Psoas muscle (tissue), 8 donors: Measurements from ENCODE around the gene MPST. TPM values are rescaled to one million over a fixed set of nuclear protein-coding genes. Genes with fewer than 3 reads are reported as not detected.

Experiments used
- ATAC-seq, 4 donors: fragments of 200-7000 bp; cut with Tn5 transposase; one replicate each; pipeline ENCODE4 v1.9.1; 2020; ENCODE audit warnings: moderate library complexity in 3 of 4, mild to moderate bottlenecking in 2 of 4
- DNase-seq, 2 donors: peaks; one replicate each; pipeline ENCODE4 v3.0.0-alpha.2; 2020
- H3K27ac ChIP-seq: fragments of 200-600 bp; one replicate; pipeline ENCODE4 v1.8.0; 2022
- H3K27me3 ChIP-seq, 3 donors: fragments of 200-600 bp in 1 of 3; one replicate each; pipeline versions ENCODE4 v1.6.1 to v1.8.0; 2013 to 2022; ENCODE audit warnings: low read length in 2 of 3, mild to moderate bottlenecking in 2 of 3, moderate library complexity in 1 of 3; ENCODE audit not compliant: insufficient read depth in 3 of 3
- H3K36me3 ChIP-seq, 2 donors: fragments of 200-600 bp in 1 of 2; one replicate each; pipeline versions ENCODE4 v1.6.1 to v1.8.0; 2013 to 2022; ENCODE audit warnings: low read depth in 1 of 2, mild to moderate bottlenecking in 1 of 2, moderate library complexity in 1 of 2; ENCODE audit not compliant: insufficient read depth in 1 of 2
- H3K4me1 ChIP-seq: fragments of 200-600 bp; one replicate; pipeline ENCODE4 v1.8.0; 2022
- H3K4me3 ChIP-seq: fragments of 200-600 bp; one replicate; pipeline ENCODE4 v1.8.0; 2022; ENCODE audit warnings: mild to moderate bottlenecking
- H3K9me3 ChIP-seq: fragments of 200-600 bp; one replicate; pipeline ENCODE4 v1.8.0; 2022
- WGBS, 3 donors: extraction: QIAGEN DNeasy Blood & Tissue Kit; methylation state at CpG; one replicate each; pipeline versions ENCODE4 v1.1.6 to v1.1.7; 2013; 5-methylcytosine and 5-hydroxymethylcytosine counted together
- intact Hi-C, 2 donors: fragments of 100-400 bp; cut with DNase I; formaldehyde crosslinking; loops; one replicate each; pipeline versions ENCODE4 v1.11.0 to v1.14.2; 2022
- polyA plus RNA-seq, 3 donors: library from polyadenylated mRNA; stranded (reverse); fragments of 200-250 nt; gene quantifications; one replicate each; pipeline ENCODE4 v1.2.3, GENCODE V29; 2013
- total RNA-seq, 4 donors: library from RNA; stranded (reverse); fragmentation: NEBNext Ultra II Directional in 2 of 4; extraction: Animal tissue kit (Norgen Biotek cat#: 25700) in 2 of 4; gene quantifications; one replicate each; pipeline versions ENCODE4 v1.2.1 to v1.2.4, GENCODE V29; 2021 to 2023
- TF ChIP-seq, protein P1 (sequence below): fragments of 200-600 bp; IDR thresholded peaks from one replicate; pipeline ENCODE4 v1.8.0; 2022; ENCODE audit warnings: antibody characterized with exemption
- donor health status: healthy with polysubstance abuse.
- donor health status: DM: no; HTN: no; CAD: no; lungs with moderate emphysema.
- donor health status: Bipolar disorder and iron deficiency.
- donor health status: healthy.
- donor health status: DM: yes; HTN: yes; CAD: no.
- donor health status: DM: no; HTN: no; CAD: no.
- donor health status: DM: no; HTN: no; CAD: no.
- donor health status: DM: yes; HTN: yes; CAD: no.

MPST gene
- total and polyA plus RNA-seq, 7 donors = 31.5 to 83.6 (median 42.2) TPM

GRCh38 chr22:37059876-37060449 lies 40.4 kb downstream of the MPST start:
- ATAC-seq (no peak), DNase-seq (no peak)
- no peaks in the 10 kb centered on the region for H3K9me3 ChIP-seq
- WGBS, 3 donors = 81 to 92% (median 82%) methylated on average over 9 of the region's 9 CpGs
- H3K27ac ChIP-seq = no peak overlapping the region
- no peaks in the 10 kb centered on the region for H3K36me3 ChIP-seq
- intact Hi-C loops = no loop called here
- H3K4me1 ChIP-seq = no peaks in the 10 kb centered on the region
- H3K4me3 ChIP-seq = no peak overlapping the region
- TF ChIP-seq, protein P1, sequence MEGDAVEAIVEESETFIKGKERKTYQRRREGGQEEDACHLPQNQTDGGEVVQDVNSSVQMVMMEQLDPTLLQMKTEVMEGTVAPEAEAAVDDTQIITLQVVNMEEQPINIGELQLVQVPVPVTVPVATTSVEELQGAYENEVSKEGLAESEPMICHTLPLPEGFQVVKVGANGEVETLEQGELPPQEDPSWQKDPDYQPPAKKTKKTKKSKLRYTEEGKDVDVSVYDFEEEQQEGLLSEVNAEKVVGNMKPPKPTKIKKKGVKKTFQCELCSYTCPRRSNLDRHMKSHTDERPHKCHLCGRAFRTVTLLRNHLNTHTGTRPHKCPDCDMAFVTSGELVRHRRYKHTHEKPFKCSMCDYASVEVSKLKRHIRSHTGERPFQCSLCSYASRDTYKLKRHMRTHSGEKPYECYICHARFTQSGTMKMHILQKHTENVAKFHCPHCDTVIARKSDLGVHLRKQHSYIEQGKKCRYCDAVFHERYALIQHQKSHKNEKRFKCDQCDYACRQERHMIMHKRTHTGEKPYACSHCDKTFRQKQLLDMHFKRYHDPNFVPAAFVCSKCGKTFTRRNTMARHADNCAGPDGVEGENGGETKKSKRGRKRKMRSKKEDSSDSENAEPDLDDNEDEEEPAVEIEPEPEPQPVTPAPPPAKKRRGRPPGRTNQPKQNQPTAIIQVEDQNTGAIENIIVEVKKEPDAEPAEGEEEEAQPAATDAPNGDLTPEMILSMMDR = no peak
- H3K27me3 ChIP-seq = peaks cover 0 to 7% (median 6%) of the 10 kb centered on the region in 3 donors

- Histone ChIP-seq H3K27me3 (peaks cover 0 to 7% (median 6%) of the 10 kb centered on the region in 3 donors), H3K27ac (no peak overlapping the region), H3K36me3 (no peaks in the 10 kb centered on the region), H3K9me3 (no peaks in the 10 kb centered on the region), H3K4me3 (no peak overlapping the region), H3K4me1 (no peaks in the 10 kb centered on the region)
- TF ChIP-seq, protein P1 = no peak
- WGBS, 3 donors = 83 to 87% (median 85%) methylated on average over 25 to 28 of the region's 28 CpGs
- intact Hi-C loops = no loop called here
- no peak for ATAC-seq
- no peak for DNase-seq
Measured at GRCh38 chr22:37060801-37061610, 41.5 kb downstream of the MPST start.

GRCh38 chr22:37061611-37062375 lies 42.3 kb downstream of the MPST start:
- Histone ChIP-seq H3K27me3 (peaks cover 0 to 13% (median 6%) of the 10 kb centered on the region in 3 donors), H3K4me1 (no peaks in the 10 kb centered on the region), H3K36me3 (no peaks in the 10 kb centered on the region), H3K4me3 (no peak overlapping the region), H3K27ac (no peak overlapping the region), H3K9me3 (no peaks in the 10 kb centered on the region)
- TF ChIP-seq, protein P1 = no peak
- intact Hi-C loops = no loop called here
- ATAC-seq (no peak), DNase-seq (no peak)
- WGBS, 3 donors = 77 to 88% (median 83%) methylated on average over 7 to 10 of the region's 10 CpGs

- no peaks in the 10 kb centered on the region for H3K4me1 ChIP-seq
- WGBS, 3 donors = 60 to 72% (median 65%) methylated on average over 7 of the region's 7 CpGs
- peaks cover 0 to 17% (median 6%) of the 10 kb centered on the region in 3 donors for H3K27me3 ChIP-seq
- no peaks in the 10 kb centered on the region for H3K9me3 ChIP-seq
- TF ChIP-seq, protein P1 = no peak
- intact Hi-C loops = no loop called here
- no peak overlapping the region for H3K4me3 ChIP-seq
- no peak for DNase-seq
- no peaks in the 10 kb centered on the region for H3K36me3 ChIP-seq
- no peak overlapping the region for H3K27ac ChIP-seq
- no peak for ATAC-seq
Measured at GRCh38 chr22:37062376-37062675, 42.8 kb downstream of the MPST start.
